ENCODE measurements around the gene EXOC6B. TPM values are rescaled to one million over a fixed set of nuclear protein-coding genes. Genes with fewer than 3 reads are reported as not detected.
A peak's percentile ranks its signal among the peaks of the same experiment; 100 is the strongest.

EXOC6B gene
- total and polyA plus RNA-seq, 2 donors from 2014 or later = 5.9 to 31.3 TPM

DNA sequence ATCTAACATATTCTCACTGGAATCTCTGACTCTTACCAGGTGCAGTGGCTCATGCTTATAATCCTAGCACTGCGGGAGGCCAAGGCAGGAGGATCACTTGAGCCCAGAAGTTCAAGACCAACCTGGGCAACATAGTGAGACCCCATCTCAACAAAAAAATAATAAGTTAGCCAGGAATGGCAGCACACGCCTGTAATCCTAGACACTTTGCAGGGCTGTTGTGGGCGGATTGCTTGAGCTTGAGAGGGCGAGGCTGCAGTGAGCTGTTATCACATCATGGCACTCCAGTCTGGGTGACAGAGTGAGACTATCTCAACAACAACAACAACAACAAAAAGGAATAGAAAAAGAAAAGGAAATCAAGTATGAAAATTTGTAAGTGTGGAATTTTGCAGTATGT, 371.6 kb downstream of the EXOC6B start:
- no peak for FAIRE-seq
- H3K9me3 ChIP-seq (ENCODE audit: control insufficient read depth in 2 of 3, insufficient read depth in 1 of 3, low read length in 3 of 3) = no peaks in the 10 kb centered on the region

DNA sequence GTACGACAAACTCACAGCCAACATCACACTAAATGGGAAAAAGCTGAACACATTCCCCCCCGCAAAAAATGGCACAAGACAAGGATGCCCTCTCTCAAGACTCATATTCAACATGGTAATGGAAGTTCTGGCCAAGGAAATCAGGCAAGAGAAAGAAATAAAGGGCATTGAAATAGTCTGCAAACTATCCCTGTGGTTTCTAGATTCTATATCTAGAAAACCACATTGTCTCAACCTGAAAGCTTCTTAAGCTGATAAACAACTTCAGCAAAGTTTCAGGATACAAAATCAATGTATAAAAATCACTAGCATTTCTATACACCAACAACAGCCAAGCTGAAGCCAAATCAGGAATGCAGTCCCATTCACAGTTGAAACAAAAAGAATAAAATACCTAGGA, 383.6 kb downstream of the EXOC6B start:
- TF ChIP-seq, protein P1, sequence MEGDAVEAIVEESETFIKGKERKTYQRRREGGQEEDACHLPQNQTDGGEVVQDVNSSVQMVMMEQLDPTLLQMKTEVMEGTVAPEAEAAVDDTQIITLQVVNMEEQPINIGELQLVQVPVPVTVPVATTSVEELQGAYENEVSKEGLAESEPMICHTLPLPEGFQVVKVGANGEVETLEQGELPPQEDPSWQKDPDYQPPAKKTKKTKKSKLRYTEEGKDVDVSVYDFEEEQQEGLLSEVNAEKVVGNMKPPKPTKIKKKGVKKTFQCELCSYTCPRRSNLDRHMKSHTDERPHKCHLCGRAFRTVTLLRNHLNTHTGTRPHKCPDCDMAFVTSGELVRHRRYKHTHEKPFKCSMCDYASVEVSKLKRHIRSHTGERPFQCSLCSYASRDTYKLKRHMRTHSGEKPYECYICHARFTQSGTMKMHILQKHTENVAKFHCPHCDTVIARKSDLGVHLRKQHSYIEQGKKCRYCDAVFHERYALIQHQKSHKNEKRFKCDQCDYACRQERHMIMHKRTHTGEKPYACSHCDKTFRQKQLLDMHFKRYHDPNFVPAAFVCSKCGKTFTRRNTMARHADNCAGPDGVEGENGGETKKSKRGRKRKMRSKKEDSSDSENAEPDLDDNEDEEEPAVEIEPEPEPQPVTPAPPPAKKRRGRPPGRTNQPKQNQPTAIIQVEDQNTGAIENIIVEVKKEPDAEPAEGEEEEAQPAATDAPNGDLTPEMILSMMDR (IDR thresholded peaks at IDR 0.05; ENCODE audit: borderline replicate concordance, extremely low read depth, insufficient read depth) = no peak
- H3K36me3 ChIP-seq (ENCODE audit: control insufficient read depth in 2 of 3, insufficient read depth in 3 of 3, low read length in 3 of 3) = no peaks in the 10 kb centered on the region
- intact Hi-C loops (cut with DNase I) = no loop called here
- no peak overlapping the region for H3K9ac ChIP-seq (ENCODE audit: low read length in 3 of 3)
- no peaks in the 10 kb centered on the region for H3K9me3 ChIP-seq (ENCODE audit: control insufficient read depth in 2 of 3, insufficient read depth in 1 of 3, low read length in 3 of 3)
- no peak for FAIRE-seq
- no peak for DNase-seq
- H3K27ac ChIP-seq (ENCODE audit: low read depth in 2 of 2, low read length in 2 of 2) = no peak overlapping the region
- no peaks in the 10 kb centered on the region for H3K4me1 ChIP-seq (ENCODE audit: control insufficient read depth in 2 of 3, insufficient read depth in 2 of 3, low read depth in 1 of 3, low read length in 3 of 3)
- H3K27me3 ChIP-seq (ENCODE audit: control insufficient read depth, insufficient read depth, low read length) = no peaks in the 10 kb centered on the region
- no peak overlapping the region for H3K4me3 ChIP-seq (ENCODE audit: low read length in 3 of 3)

More for the DNA sequence above, 371.6 kb downstream of the EXOC6B start:
- Histone ChIP-seq H3K27me3 (ENCODE audit: control insufficient read depth, insufficient read depth, low read length) (no peaks in the 10 kb centered on the region), H3K9ac (ENCODE audit: low read length in 3 of 3) (no peak overlapping the region), H3K27ac (ENCODE audit: low read depth in 2 of 2, low read length in 2 of 2) (no peak overlapping the region), H3K4me1 (ENCODE audit: control insufficient read depth in 2 of 3, insufficient read depth in 2 of 3, low read depth in 1 of 3, low read length in 3 of 3) (no peaks in the 10 kb centered on the region), H3K4me3 (ENCODE audit: low read length in 3 of 3) (no peak overlapping the region), H3K36me3 (ENCODE audit: control insufficient read depth in 2 of 3, insufficient read depth in 3 of 3, low read length in 3 of 3) (no peaks in the 10 kb centered on the region)
- TF ChIP-seq, protein P1 (IDR thresholded peaks at IDR 0.05; ENCODE audit: borderline replicate concordance, extremely low read depth, insufficient read depth) = no peak
- intact Hi-C loops (cut with DNase I) = no loop called here
- DNase-seq = no peak

DNA sequence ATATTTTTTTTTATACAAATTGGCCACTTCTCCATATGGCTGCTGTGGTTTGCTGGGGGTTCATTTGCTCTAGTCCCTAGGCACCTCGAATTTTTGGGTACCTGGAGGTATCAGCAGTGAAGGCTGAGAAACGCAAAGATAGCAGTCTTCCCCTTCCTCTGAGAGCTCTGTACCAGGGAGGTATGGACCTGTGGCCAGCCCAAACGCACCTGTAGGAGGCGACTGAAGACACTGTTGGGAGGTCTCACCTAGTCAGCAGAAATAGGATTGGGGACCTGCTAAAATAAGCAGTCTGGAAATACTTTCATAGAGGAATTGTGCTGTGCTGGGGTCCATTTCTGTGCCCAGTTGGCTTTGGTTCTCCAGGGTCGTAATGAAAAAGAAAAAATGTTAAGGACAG, 385.9 kb downstream of the EXOC6B start:
- no peaks in the 10 kb centered on the region for H3K4me1 ChIP-seq (ENCODE audit: control insufficient read depth in 2 of 3, insufficient read depth in 2 of 3, low read depth in 1 of 3, low read length in 3 of 3)
- intact Hi-C loops (cut with DNase I) = no loop called here
- FAIRE-seq = no peak
- H3K27me3 ChIP-seq (ENCODE audit: control insufficient read depth, insufficient read depth, low read length) = no peaks in the 10 kb centered on the region
- H3K27ac ChIP-seq (ENCODE audit: low read depth in 2 of 2, low read length in 2 of 2) = no peak overlapping the region
- no peak overlapping the region for H3K4me3 ChIP-seq (ENCODE audit: low read length in 3 of 3)
- TF ChIP-seq, protein P1 (IDR thresholded peaks at IDR 0.05; ENCODE audit: borderline replicate concordance, extremely low read depth, insufficient read depth) = no peak
- H3K9me3 ChIP-seq (ENCODE audit: control insufficient read depth in 2 of 3, insufficient read depth in 1 of 3, low read length in 3 of 3) = no peaks in the 10 kb centered on the region
- peak in 1 of 5 donors; percentile 37 for DNase-seq
- H3K9ac ChIP-seq (ENCODE audit: low read length in 3 of 3) = no peak overlapping the region
- no peaks in the 10 kb centered on the region for H3K36me3 ChIP-seq (ENCODE audit: control insufficient read depth in 2 of 3, insufficient read depth in 3 of 3, low read length in 3 of 3)

DNA sequence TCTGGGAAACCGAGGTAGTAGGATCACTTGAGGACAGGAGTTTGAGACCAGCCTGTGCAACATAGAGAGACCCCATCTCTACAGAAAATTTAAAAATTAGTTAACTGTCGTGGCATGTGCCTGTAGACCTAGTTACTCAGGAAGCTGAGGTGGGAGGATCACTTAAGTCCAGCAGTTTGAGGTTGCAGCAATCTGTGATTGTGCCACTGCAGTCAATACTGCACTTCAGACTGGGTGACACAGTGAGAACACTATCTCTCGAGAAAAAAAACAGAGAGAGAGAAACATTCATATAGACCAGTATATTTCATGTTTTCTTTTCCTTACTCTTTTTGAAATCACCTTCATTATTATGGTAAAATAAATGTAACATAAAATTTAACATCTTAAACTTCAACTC, 387.5 kb downstream of the EXOC6B start:
- Histone ChIP-seq H3K27ac (ENCODE audit: low read depth in 2 of 2, low read length in 2 of 2) (no peak overlapping the region), H3K36me3 (ENCODE audit: control insufficient read depth in 2 of 3, insufficient read depth in 3 of 3, low read length in 3 of 3) (no peaks in the 10 kb centered on the region), H3K9ac (ENCODE audit: low read length in 3 of 3) (no peak overlapping the region), H3K9me3 (ENCODE audit: control insufficient read depth in 2 of 3, insufficient read depth in 1 of 3, low read length in 3 of 3) (no peaks in the 10 kb centered on the region), H3K4me1 (ENCODE audit: control insufficient read depth in 2 of 3, insufficient read depth in 2 of 3, low read depth in 1 of 3, low read length in 3 of 3) (no peaks in the 10 kb centered on the region), H3K27me3 (ENCODE audit: control insufficient read depth, insufficient read depth, low read length) (no peaks in the 10 kb centered on the region), H3K4me3 (ENCODE audit: low read length in 3 of 3) (no peak overlapping the region)
- TF ChIP-seq, protein P1 (IDR thresholded peaks at IDR 0.05; ENCODE audit: borderline replicate concordance, extremely low read depth, insufficient read depth) = no peak
- DNase-seq (no peak), FAIRE-seq (no peak)
- intact Hi-C loops (cut with DNase I) = no loop called here
